ENCODE measurements around the gene PES1.
"Not testable (repeated sequence)": the region's sequence is repeated elsewhere in the genome, so short reads cannot be mapped to it uniquely, and the experiment has no call there.

PES1 gene

GRCh38 chr22:30542811-30543188 lies 48.9 kb downstream of the PES1 start:
- no peak for DNase-seq

DNA sequence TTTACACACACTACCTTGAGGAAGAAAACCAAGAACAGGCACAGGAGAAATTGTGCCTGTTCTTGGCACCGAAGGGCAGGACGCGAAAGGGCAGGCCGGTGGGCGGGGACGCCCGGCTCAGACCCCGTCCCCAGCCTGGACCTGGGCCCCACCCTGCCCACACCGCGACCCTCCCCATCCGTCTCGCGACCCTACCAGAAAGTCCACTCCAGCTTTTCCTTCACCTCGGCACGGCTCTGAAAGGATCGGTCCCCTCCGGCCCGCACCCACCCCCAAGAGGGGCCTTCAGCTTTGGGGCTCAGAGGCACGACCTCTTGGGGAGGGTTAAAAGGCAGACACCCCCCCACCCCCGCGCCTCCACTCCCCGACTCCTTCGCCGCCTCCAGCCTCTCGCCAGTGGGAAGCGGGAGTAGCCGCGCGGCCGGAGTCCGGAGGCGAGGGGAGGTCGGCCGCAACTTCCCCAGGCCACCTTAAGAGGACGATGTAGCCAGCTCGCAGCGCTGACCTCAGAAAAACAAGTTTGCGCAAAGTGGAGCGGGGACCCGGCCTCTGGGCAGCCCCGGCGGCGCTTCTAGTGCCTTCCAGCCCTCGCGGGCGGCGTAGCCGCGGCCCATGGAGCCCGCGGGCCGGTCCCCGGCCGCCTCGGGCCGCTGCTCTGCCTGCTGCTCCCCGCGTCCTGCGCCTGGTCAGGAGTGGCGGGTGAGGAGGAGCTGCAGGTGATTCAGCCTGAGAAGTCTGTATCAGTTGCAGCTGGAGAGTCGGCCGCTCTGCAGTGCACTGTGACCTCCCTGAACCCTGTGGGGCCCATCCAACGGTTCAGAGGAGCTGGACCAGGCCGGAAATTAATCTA lies 49.5 kb downstream of the PES1 start:
- DNase-seq = peak; percentile 38

DNA sequence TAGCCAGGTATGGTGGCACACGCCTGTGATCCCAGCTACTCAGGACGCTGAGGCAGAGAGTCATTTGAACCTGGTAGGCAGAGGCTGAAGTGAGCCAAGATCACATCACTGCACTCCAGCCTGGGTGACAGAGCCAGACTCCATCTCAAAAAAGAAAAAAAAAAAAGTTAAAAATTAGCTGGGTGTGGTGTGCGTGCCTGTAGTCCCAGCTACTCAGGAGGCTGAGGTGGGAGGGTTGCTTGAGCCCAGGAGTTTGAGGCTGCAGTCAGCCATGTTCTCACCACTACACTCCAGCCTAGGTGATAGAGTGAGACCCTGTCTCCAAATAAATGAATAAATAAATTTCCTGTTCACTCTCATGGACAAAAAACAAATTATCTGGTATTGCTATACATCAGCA lies 50.2 kb downstream of the PES1 start:
- not testable (repeated sequence) for DNase-seq

DNA sequence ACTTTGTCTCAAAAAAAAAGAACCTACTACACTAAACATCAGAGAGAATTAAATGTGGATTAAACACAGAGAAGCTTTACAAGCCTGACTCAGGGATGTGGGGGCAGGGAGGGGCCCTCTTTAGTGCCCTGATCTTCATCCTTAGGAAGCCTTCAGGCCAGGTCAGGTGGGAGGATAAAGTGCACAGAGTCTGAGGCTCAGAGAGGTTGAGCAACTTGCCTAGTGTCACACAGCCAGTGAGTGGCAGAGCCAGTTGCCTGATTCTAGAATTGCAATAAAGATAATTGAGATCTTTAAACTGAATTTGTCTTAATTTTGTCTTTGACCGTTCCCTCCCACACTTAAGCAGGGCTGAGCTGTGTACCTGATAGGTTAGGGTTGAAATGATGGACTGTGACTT lies 52.3 kb downstream of the PES1 start:
- DNase-seq = no peak

- DNase-seq = no peak
Observed at GRCh38 chr22:30538280-30538679, 53.4 kb downstream of the PES1 start.

GRCh38 chr22:30537083-30537731 lies 54.5 kb downstream of the PES1 start:
- no peak for DNase-seq

DNA sequence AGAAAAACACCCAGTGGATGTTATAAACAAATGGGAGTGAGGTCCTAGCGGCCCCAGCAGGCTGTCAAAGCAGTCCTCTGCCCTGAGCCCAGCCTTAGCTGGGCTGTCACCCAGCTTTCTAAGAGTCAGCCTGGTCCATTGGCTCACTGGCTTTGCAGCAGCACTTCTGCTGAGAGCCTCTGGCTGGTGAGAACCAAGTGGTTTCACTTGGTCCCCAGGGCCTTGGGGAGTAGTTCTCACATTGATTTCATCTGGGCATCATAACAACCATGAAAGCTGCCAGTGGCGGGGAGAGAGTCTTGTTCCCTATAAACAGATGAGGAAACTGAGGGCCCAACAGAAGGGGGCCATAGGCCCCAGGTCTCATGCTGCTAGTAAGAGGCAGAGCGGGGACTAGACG lies 56.5 kb downstream of the PES1 start:
- DNase-seq = no peak

DNA sequence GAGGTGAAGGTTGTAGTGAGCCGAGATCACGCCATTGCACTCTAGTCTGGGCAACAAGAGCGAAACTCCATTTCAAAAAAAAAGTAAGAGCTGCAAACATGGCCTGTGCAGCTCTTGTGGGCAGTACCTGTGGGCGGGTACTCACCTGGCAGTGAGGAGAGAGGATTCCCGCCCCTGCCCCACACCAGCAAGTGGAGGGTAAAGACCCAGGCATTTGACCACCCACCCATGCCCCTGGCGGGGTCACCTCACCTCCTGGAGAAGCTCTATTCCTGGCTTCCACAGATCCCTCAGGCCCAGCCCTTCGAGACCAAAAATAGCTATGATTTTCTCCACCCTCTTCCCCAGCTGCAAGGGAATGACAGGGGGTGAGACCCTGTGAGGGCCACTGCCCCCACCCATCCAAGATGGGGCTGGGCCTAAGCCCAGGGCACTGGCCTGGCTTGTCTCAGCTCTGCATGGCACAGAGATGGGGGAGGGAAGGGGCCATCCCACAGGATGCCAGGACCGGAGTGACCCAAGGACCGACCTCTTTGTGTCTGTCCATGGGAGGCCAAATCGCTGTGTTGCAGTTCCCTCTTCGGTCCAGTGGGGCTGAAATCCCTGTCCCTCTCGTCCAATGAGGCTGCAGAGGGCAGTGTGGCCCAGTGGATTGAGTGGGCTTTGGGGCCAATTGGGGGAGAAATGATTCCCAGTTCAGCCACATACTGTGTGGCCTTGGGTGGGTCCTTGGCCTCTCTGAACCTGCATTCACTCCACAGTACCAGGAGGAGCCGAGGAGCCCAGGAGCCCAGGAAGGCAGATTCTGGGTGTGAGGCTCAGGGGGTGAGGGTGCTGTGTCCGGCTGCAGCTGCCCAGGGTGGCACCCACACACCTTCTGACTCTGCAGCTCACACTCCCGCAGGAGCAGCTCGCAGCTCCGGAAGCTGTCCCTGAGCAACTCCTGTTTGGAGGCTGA lies 59.8 kb downstream of the PES1 start:
- no peak for DNase-seq

DNA sequence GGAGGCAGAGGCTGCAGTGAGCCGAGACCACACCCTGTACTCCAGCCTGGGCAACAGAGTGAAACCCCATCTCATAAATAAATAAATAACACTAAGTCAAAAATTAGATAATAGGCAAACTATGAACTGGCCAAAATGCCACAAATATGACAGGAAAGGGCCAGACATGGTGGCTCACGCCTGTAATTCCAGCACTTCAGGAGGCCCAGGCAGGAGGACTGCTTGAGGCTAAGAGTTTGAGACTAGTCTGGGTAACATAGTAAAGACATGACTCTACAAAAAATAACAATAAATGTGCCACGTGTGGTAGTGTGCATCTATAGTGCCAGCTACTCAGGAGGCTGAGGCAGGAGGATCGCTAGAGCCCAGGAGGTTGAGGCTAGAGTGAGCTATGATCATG lies 65.1 kb downstream of the PES1 start:
- no peak for DNase-seq
